Caco-2 (cell line): ENCODE measurements around the gene RNF121. TPM values are rescaled to one million over a fixed set of nuclear protein-coding genes. Genes with fewer than 3 reads are reported as not detected.

Source experiments
- BruUV-seq: library from RNA; stranded (reverse); fragments of 400-500 nt; replicated peaks from 2 replicates; lab custom pipeline; 2021; lab: Mats Ljungman, UMichigan
- CTCF ChIA-PET: fragments of 300-600 bp; sonication (Branson Sonifier 250); formaldehyde crosslinking; loops from one replicate; lab custom pipeline; 2022; ENCODE audit warnings: antibody characterized with exemption; lab: Charles Lee
- POLR2A ChIA-PET: fragments of 300-600 bp; sonication (Branson Sonifier 250); formaldehyde crosslinking; loops from one replicate; lab custom pipeline; 2022; ENCODE audit warnings: antibody characterized with exemption; lab: Charles Lee
- DNase-seq, 2 experiments: peaks; one replicate each; pipeline versions ENCODE4 v3.0.0 to v3.0.0-alpha.2; 2020 to 2022
- H3K27me3 ChIP-seq: replicated peaks from 2 replicates; pipeline ENCODE4 v1.6.0; 2011; ENCODE audit warnings: low read length; ENCODE audit not compliant: control insufficient read depth, insufficient read depth
- H3K36me3 ChIP-seq: 2 replicates; pipeline ENCODE4 v1.5.1; 2011; ENCODE audit warnings: low read length; ENCODE audit not compliant: control insufficient read depth, insufficient read depth
- H3K4me1 ChIP-seq: fragments of 250-450 bp; sonication (Bioruptor Pico); 2 replicates; pipeline ENCODE4 v1.5.1; 2020; ENCODE audit warnings: mild to moderate bottlenecking
- H3K4me3 ChIP-seq: 2 replicates; pipeline ENCODE4 v1.5.1; 2011; ENCODE audit warnings: low read depth, mild to moderate bottlenecking, control low read depth, low read length
- H3K9me3 ChIP-seq: fragments of 250-450 bp; sonication (Bioruptor Pico); 2 replicates; pipeline ENCODE4 v1.5.1; 2020; ENCODE audit warnings: mild to moderate bottlenecking, moderate library complexity
- H3K27ac Mint-ChIP-seq: one replicate; pipeline ENCODE4 v1.8.0; 2022; ENCODE audit warnings: mixed read lengths; ENCODE audit not compliant: unreplicated experiment
- H3K27me3 Mint-ChIP-seq: one replicate; pipeline ENCODE4 v1.8.0; 2022; ENCODE audit warnings: mixed read lengths; ENCODE audit not compliant: insufficient read depth, unreplicated experiment
- H3K36me3 Mint-ChIP-seq: one replicate; pipeline ENCODE4 v1.8.0; 2022; ENCODE audit warnings: mild to moderate bottlenecking, mixed read lengths; ENCODE audit not compliant: insufficient read depth, unreplicated experiment
- H3K4me1 Mint-ChIP-seq: one replicate; pipeline ENCODE4 v1.8.0; 2022; ENCODE audit warnings: low read depth, mixed read lengths; ENCODE audit not compliant: unreplicated experiment
- H3K4me3 Mint-ChIP-seq: one replicate; pipeline ENCODE4 v1.8.0; 2022; ENCODE audit warnings: mild to moderate bottlenecking, moderate library complexity, mixed read lengths; ENCODE audit not compliant: unreplicated experiment
- H3K9me3 Mint-ChIP-seq: one replicate; pipeline ENCODE4 v1.8.0; 2022; ENCODE audit warnings: mixed read lengths; ENCODE audit not compliant: unreplicated experiment
- intact Hi-C: fragments of 100-400 bp; cut with micrococcal nuclease; formaldehyde crosslinking; loops from one replicate; pipeline ENCODE4 v1.10.0; 2022; ENCODE audit not compliant: unreplicated experiment
- total RNA-seq: library from RNA; stranded (reverse); gene quantifications from 2 replicates; pipeline ENCODE4 v1.2.3, GENCODE V29; 2022
- TF ChIP-seq, protein P1 (sequence below), 2 experiments: fragments of 200-600 bp in 1 of 2; IDR thresholded peaks; 1 replicate in 1 of 2; 2 replicates in 1 of 2; pipeline versions ENCODE4 v1.5.1 to v1.8.0; 2011 to 2022; ENCODE audit warnings: antibody characterized with exemption in 1 of 2, control low read depth in 1 of 2, inconsistent platforms in 1 of 2, low read depth in 1 of 2, low read length in 1 of 2, mild to moderate bottlenecking in 1 of 2, moderate library complexity in 1 of 2; ENCODE audit not compliant: insufficient read depth in 1 of 2, severe bottlenecking in 1 of 2, unreplicated experiment in 1 of 2

The RNF121 gene
- total RNA-seq, 1 experiment from 2014 or later = 146 TPM

DNA sequence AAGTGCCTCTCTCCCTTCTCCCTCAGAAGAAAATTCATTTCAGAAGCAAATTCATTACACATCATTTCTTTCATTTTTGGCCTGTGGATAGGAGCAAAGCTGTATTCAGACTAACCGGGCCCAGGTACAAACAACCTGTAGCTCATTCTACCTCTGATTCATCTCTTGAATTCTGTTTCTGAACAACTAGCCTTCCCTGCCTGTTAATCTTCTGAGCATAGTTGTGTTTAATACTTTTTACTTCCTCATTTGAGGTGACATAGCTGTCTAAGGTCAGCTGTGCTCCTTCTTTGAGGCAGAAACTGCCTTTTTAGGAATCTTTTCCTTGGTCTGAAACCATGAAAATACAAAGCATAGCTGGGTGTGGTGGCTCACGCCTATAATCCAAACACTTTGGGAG is 57.3 kb downstream of the RNF121 start:
- intact Hi-C loops = no loop called here
- Histone ChIP-seq H3K4me1 (no peaks in the 10 kb centered on the region), H3K27me3 (no peaks in the 10 kb centered on the region), H3K9me3 (no peaks in the 10 kb centered on the region), H3K36me3 (peaks cover 5% of the 10 kb centered on the region), H3K4me3 (no peak overlapping the region)
- no peaks in the 10 kb centered on the region for H3K4me1 Mint-ChIP-seq
- POLR2A ChIA-PET = interaction anchor here (0.6 to 1.0 kb wide), 3 partner anchors 126 to 368 kb away, joined by 3 to 5 read pairs (median 5); partner anchors contain the start of gene ANAPC15
- H3K27me3 Mint-ChIP-seq = no peaks in the 10 kb centered on the region
- TF ChIP-seq, protein P1, sequence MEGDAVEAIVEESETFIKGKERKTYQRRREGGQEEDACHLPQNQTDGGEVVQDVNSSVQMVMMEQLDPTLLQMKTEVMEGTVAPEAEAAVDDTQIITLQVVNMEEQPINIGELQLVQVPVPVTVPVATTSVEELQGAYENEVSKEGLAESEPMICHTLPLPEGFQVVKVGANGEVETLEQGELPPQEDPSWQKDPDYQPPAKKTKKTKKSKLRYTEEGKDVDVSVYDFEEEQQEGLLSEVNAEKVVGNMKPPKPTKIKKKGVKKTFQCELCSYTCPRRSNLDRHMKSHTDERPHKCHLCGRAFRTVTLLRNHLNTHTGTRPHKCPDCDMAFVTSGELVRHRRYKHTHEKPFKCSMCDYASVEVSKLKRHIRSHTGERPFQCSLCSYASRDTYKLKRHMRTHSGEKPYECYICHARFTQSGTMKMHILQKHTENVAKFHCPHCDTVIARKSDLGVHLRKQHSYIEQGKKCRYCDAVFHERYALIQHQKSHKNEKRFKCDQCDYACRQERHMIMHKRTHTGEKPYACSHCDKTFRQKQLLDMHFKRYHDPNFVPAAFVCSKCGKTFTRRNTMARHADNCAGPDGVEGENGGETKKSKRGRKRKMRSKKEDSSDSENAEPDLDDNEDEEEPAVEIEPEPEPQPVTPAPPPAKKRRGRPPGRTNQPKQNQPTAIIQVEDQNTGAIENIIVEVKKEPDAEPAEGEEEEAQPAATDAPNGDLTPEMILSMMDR (IDR thresholded peaks at IDR 0.05; ENCODE audit: insufficient read depth in 1 of 2, low read depth in 1 of 2, low read length in 1 of 2, severe bottlenecking in 1 of 2, unreplicated experiment in 1 of 2) = no peak
- CTCF ChIA-PET = interaction anchor here (0.6 kb wide), 1 partner anchor 29 kb away, joined by 3 read pairs; no protein-coding TSS in a partner anchor
- H3K9me3 Mint-ChIP-seq = no peaks in the 10 kb centered on the region
- no peak overlapping the region for H3K4me3 Mint-ChIP-seq
- BruUV-seq = no TSS peak
- no peak for DNase-seq
- no peak overlapping the region for H3K27ac Mint-ChIP-seq
- peaks cover 74% of the 10 kb centered on the region for H3K36me3 Mint-ChIP-seq

GRCh38 chr11:71987521-71987920 is 58.7 kb downstream of the RNF121 start:
- no TSS peak for BruUV-seq
- CTCF ChIA-PET = interaction anchor here (0.5 to 0.9 kb wide), 2 partner anchors 9 to 201 kb away, joined by 3 to 5 read pairs; no protein-coding TSS in a partner anchor

DNA sequence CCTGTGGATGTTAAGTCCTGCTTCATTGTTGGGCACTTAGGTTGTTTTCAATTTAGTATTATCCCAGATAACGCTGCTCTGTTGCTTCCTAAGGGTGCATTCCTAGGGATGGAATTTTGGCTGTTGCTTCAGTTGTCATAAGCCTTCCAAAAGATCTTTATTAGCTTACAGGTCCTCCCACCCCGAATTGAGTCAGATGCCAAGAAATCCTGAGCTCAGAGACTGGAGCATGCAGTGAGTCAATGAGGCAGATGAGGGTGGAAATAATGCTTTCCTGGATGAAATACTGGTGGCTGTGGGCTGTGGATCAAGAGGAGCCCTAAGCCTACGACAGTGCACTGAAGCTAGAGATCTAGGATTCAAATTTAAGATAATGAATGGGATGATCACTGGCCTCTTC is 59.2 kb downstream of the RNF121 start:
- BruUV-seq = no TSS peak
- TF ChIP-seq, protein P1 (IDR thresholded peaks at IDR 0.05; ENCODE audit: insufficient read depth in 1 of 2, low read depth in 1 of 2, low read length in 1 of 2, severe bottlenecking in 1 of 2, unreplicated experiment in 1 of 2) = no peak
- POLR2A ChIA-PET = interaction anchor here (0.5 to 0.6 kb wide), 2 partner anchors 37 to 158 kb away, joined by 3 read pairs; no protein-coding TSS in a partner anchor
- Mint-ChIP-seq H3K27ac (no peak overlapping the region), H3K27me3 (no peaks in the 10 kb centered on the region), H3K36me3 (peaks cover 68% of the 10 kb centered on the region), H3K4me1 (no peaks in the 10 kb centered on the region), H3K4me3 (no peak overlapping the region), H3K9me3 (no peaks in the 10 kb centered on the region)
- peak in 1 of 2 experiments; percentile 9 for DNase-seq
- no peaks in the 10 kb centered on the region for H3K4me1 ChIP-seq
- CTCF ChIA-PET = interaction anchor here (0.9 kb wide), 1 partner anchor 10 kb away, joined by 3 read pairs; no protein-coding TSS in a partner anchor
- H3K9me3 ChIP-seq = no peaks in the 10 kb centered on the region
- H3K36me3 ChIP-seq = peaks cover 5% of the 10 kb centered on the region
- H3K27me3 ChIP-seq = no peaks in the 10 kb centered on the region
- intact Hi-C loops = no loop called here
- no peak overlapping the region for H3K4me3 ChIP-seq

More at GRCh38 chr11:71987521-71987920, 58.7 kb downstream of the RNF121 start:
- H3K4me1 Mint-ChIP-seq = no peaks in the 10 kb centered on the region
- H3K27ac Mint-ChIP-seq = no peak overlapping the region
- H3K27me3 ChIP-seq = no peaks in the 10 kb centered on the region
- TF ChIP-seq, protein P1 (IDR thresholded peaks at IDR 0.05; ENCODE audit: insufficient read depth in 1 of 2, low read depth in 1 of 2, low read length in 1 of 2, severe bottlenecking in 1 of 2, unreplicated experiment in 1 of 2) = no peak
- H3K4me3 Mint-ChIP-seq = no peak overlapping the region
- H3K27me3 Mint-ChIP-seq = no peaks in the 10 kb centered on the region
- POLR2A ChIA-PET = no interaction called here
- no peaks in the 10 kb centered on the region for H3K9me3 Mint-ChIP-seq
- no peak overlapping the region for H3K4me3 ChIP-seq
- H3K36me3 Mint-ChIP-seq = peaks cover 71% of the 10 kb centered on the region
- no peaks in the 10 kb centered on the region for H3K4me1 ChIP-seq
- DNase-seq = peak in 1 of 2 experiments; percentile 14
- peaks cover 5% of the 10 kb centered on the region for H3K36me3 ChIP-seq
- intact Hi-C loops = no loop called here
- H3K9me3 ChIP-seq = no peaks in the 10 kb centered on the region
